Mammary epithelial cell (primary cell): ENCODE results near the gene EVC.

ENCODE experiments used
- CTCF ChIP-seq, 2 donors: IDR thresholded peaks in 1 of 2; conservative IDR thresholded peaks in 1 of 2; 2 replicates each; pipeline ENCODE4 v1.5.1; 2011 to 2012; ENCODE audit warnings: inconsistent platforms in 2 of 2, low read length in 2 of 2, mild to moderate bottlenecking in 2 of 2, control low read depth in 1 of 2, low read depth in 1 of 2; ENCODE audit not compliant: insufficient read depth in 1 of 2; ENCODE audit errors: extremely low read depth in 1 of 2
- EZH2 ChIP-seq: IDR thresholded peaks from 2 replicates; pipeline ENCODE4 v1.6.1; 2012; ENCODE audit warnings: low read length, inconsistent platforms, borderline replicate concordance

GRCh38 chr4:5816101-5816500 lies 105.1 kb downstream of the EVC start:
- no peak for TF ChIP-seq CTCF (conservative IDR thresholded peaks at IDR 0.05 in 1 of 2, IDR thresholded peaks at IDR 0.05 in 1 of 2; ENCODE audit: extremely low read depth in 1 of 2, insufficient read depth in 1 of 2, low read depth in 1 of 2, low read length in 2 of 2)
- TF ChIP-seq EZH2: no peak
